ENCODE measurements around the gene ALG3. TPM values are rescaled to one million over a fixed set of nuclear protein-coding genes. Genes with fewer than 3 reads are reported as not detected.

ALG3 gene
- total RNA-seq, 1 experiment from 2014 or later, result 68.8 TPM

DNA sequence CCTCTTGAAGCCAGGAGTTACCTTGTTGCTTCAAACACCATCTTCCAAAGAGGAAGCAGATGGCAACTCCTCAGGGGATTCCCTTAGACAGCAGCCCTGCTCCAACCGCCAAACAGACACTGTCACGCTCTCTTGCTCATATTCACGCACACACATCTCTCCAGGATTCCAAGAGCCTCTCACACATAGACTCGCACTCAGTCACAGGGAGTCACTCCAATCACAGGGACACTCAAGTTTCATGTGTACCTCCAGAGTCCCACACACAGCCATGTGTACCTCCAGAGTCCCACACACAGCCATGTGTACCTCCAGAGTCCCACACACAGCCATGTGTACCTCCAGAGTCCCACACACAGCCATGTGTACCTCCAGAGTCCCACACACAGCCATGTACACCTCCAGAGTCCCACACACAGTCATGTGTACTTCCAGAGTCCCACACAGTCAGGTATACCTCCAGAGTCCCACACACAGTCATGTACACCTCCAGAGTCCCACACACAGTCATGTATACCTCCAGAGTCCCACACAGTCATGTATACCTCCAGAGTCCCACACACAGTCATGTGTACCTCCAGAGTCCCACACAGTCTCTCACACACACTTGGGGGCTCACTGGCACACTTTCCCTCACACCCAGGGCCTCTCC lies 13.3 kb downstream of the ALG3 start:
- H3K27me3 ChIP-seq (replicated peaks; ENCODE audit: insufficient read depth, low read depth, low read length, poor library complexity), result peaks cover 24% of the 10 kb centered on the region
- BruUV-seq (replicated peaks), result no TSS peak
- no peak overlapping the region for H3K27ac ChIP-seq (ENCODE audit: low read depth, low read length, poor library complexity, severe bottlenecking)
- ChIA-PET POLR2A (ENCODE audit: low non-redundant PET) (no interaction called here), CTCF (interaction anchor here (1.1 kb wide), 1 partner anchor 8 kb away, joined by 3 read pairs; no protein-coding TSS in a partner anchor)
- no peaks in the 10 kb centered on the region for H3K36me3 ChIP-seq (ENCODE audit: insufficient read depth, low read length, poor library complexity, severe bottlenecking)
- H3K4me1 ChIP-seq (ENCODE audit: insufficient read depth, low read length, poor library complexity, severe bottlenecking), result no peaks in the 10 kb centered on the region
- no peak for DNase-seq (ENCODE audit: low spot score)
- no peaks in the 10 kb centered on the region for H3K9me3 ChIP-seq (ENCODE audit: low read depth, low read length, poor library complexity, severe bottlenecking)
- intact Hi-C loops (cut with micrococcal nuclease; ENCODE audit: unreplicated experiment), result no loop called here
- no peak overlapping the region for H3K4me3 ChIP-seq (ENCODE audit: low read depth, low read length, poor library complexity, severe bottlenecking)
- TF ChIP-seq CTCF (conservative IDR thresholded peaks at IDR 0.05; ENCODE audit: low read depth, low read length) (no peak), EZH2 (IDR thresholded peaks at IDR 0.05; ENCODE audit: borderline replicate concordance, low read depth, low read length, poor library complexity, severe bottlenecking) (no peak)

DNA sequence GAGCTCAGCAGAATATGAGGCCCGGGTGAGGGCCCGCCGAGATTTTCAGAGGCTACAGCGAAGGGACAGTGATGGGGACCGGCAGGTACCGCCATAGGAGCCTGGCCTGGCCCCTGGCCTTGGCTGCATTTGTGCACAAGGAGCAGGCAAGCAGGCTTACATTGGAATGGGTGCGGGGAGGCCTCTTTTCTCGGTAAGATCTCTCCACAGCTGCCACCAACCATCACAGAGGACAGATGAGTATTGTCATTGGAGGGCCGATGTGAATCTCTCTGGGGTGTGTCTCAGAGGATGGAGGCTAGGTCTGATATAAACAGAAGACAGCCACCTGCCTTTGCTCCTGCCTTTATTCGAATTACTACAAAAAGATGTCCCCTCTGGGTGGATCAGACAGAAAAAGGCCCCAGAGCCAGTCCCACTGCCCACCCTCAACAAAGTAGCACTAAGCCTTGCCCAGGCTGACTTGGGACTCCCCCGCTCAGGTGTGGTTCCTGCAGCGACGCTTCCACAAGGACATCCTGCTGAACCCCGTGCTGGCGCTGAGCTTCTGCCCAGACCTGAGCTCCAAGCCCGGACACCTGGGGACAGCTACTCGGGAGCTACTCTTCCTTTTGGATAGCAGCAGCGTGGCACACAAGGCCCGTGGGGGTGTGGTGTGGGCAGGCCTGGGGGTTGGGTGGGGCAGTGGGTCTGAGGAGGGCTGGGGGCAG lies 13.9 kb downstream of the ALG3 start:
- DNase-seq (ENCODE audit: low spot score), result no peak
- intact Hi-C loops (cut with micrococcal nuclease; ENCODE audit: unreplicated experiment), result no loop called here
- Histone ChIP-seq H3K9me3 (ENCODE audit: low read depth, low read length, poor library complexity, severe bottlenecking) (no peaks in the 10 kb centered on the region), H3K36me3 (ENCODE audit: insufficient read depth, low read length, poor library complexity, severe bottlenecking) (no peaks in the 10 kb centered on the region), H3K27me3 (replicated peaks; ENCODE audit: insufficient read depth, low read depth, low read length, poor library complexity) (peaks cover 31% of the 10 kb centered on the region), H3K4me3 (ENCODE audit: low read depth, low read length, poor library complexity, severe bottlenecking) (no peak overlapping the region), H3K27ac (ENCODE audit: low read depth, low read length, poor library complexity, severe bottlenecking) (no peak overlapping the region), H3K4me1 (ENCODE audit: insufficient read depth, low read length, poor library complexity, severe bottlenecking) (peaks cover 2% of the 10 kb centered on the region)
- CTCF ChIA-PET, result no interaction called here
- no peak for TF ChIP-seq CTCF (conservative IDR thresholded peaks at IDR 0.05; ENCODE audit: low read depth, low read length)
- POLR2A ChIA-PET (ENCODE audit: low non-redundant PET), result interaction anchor here (0.6 kb wide), 1 partner anchor 37 kb away, joined by 5 read pairs; no protein-coding TSS in a partner anchor
- no TSS peak for BruUV-seq (replicated peaks)

GRCh38 chr3:184234224-184234623 lies 14.5 kb downstream of the ALG3 start:
- ChIA-PET POLR2A (ENCODE audit: low non-redundant PET) (interaction anchor here (0.6 kb wide), 1 partner anchor 37 kb away, joined by 5 read pairs; no protein-coding TSS in a partner anchor), CTCF (no interaction called here)
- intact Hi-C loops (cut with micrococcal nuclease; ENCODE audit: unreplicated experiment), result no loop called here
- peaks cover 5% of the 10 kb centered on the region for H3K4me1 ChIP-seq (ENCODE audit: insufficient read depth, low read length, poor library complexity, severe bottlenecking)
- H3K27ac ChIP-seq (ENCODE audit: low read depth, low read length, poor library complexity, severe bottlenecking), result no peak overlapping the region
- no peak for DNase-seq (ENCODE audit: low spot score)
- TF ChIP-seq CTCF (conservative IDR thresholded peaks at IDR 0.05; ENCODE audit: low read depth, low read length) (no peak), EZH2 (IDR thresholded peaks at IDR 0.05; ENCODE audit: borderline replicate concordance, low read depth, low read length, poor library complexity, severe bottlenecking) (no peak)
- H3K27me3 ChIP-seq (replicated peaks; ENCODE audit: insufficient read depth, low read depth, low read length, poor library complexity), result peaks cover 36% of the 10 kb centered on the region
- no peaks in the 10 kb centered on the region for H3K36me3 ChIP-seq (ENCODE audit: insufficient read depth, low read length, poor library complexity, severe bottlenecking)
- no TSS peak for BruUV-seq (replicated peaks)
- no peak overlapping the region for H3K4me3 ChIP-seq (ENCODE audit: low read depth, low read length, poor library complexity, severe bottlenecking)
- no peaks in the 10 kb centered on the region for H3K9me3 ChIP-seq (ENCODE audit: low read depth, low read length, poor library complexity, severe bottlenecking)

Measured in A673 (cell line).